MM.1S (cell line): ENCODE measurements around the gene COMMD3.

ENCODE experiments used
- CTCF ChIP-seq: fragments of 300-600 bp; sonication (generic); IDR thresholded peaks from 2 replicates; pipeline ENCODE4 v1.5.1; 2016; ENCODE audit warnings: antibody characterized with exemption, low read length, mixed read lengths
- EZH2 ChIP-seq: fragments of 300-600 bp; sonication (generic); optimal IDR thresholded peaks from 2 replicates; pipeline ENCODE3; 2017; ENCODE audit warnings: low read depth, mild to moderate bottlenecking, antibody characterized with exemption, low read length, mixed read lengths
- EZH2phosphoT487 ChIP-seq: fragments of 300-600 bp; sonication (generic); IDR thresholded peaks from 2 replicates; pipeline ENCODE4 v1.6.1; 2018; ENCODE audit warnings: antibody characterized with exemption, low read length

- no peak for TF ChIP-seq CTCF
- no peak for TF ChIP-seq EZH2phosphoT487
- no peak for TF ChIP-seq EZH2
Measured at GRCh38 chr10:22268503-22268902, 47.7 kb upstream of the COMMD3 start.
